RWPE2 (cell line): ENCODE results near the gene CDH6.

Source experiments
- ATAC-seq: fragments of 200-7000 bp; cut with Tn5 transposase; 3 replicates; pipeline ENCODE4 v1.9.1; 2021; ENCODE audit warnings: low read depth
- DNase-seq: peaks from one replicate; pipeline ENCODE4 v3.0.0-alpha.2; 2020; ENCODE audit warnings: low spot score
- H3K27ac ChIP-seq: fragments of 450-650 bp; 2 replicates; pipeline ENCODE4 v1.5.1; 2017; ENCODE audit warnings: mild to moderate bottlenecking; ENCODE audit not compliant: poor library complexity, severe bottlenecking
- H3K27me3 ChIP-seq: fragments of 250-450 bp; sonication (Bioruptor Pico); 2 replicates; pipeline ENCODE4 v1.5.1; 2021; ENCODE audit warnings: mild to moderate bottlenecking, moderate library complexity; ENCODE audit not compliant: insufficient read depth, poor library complexity, severe bottlenecking
- H3K36me3 ChIP-seq: fragments of 250-450 bp; sonication (Bioruptor Pico); 2 replicates; pipeline ENCODE4 v1.5.1; 2020; ENCODE audit warnings: low read depth, mild to moderate bottlenecking, moderate library complexity
- H3K4me1 ChIP-seq: fragments of 250-450 bp; sonication (Bioruptor Pico); 2 replicates; pipeline ENCODE4 v1.5.1; 2021; ENCODE audit warnings: mild to moderate bottlenecking, moderate library complexity; ENCODE audit not compliant: insufficient read depth, poor library complexity, severe bottlenecking
- H3K4me3 ChIP-seq: fragments of 250-450 bp; sonication (Bioruptor Pico); 2 replicates; pipeline ENCODE4 v1.5.1; 2021; ENCODE audit warnings: mild to moderate bottlenecking, moderate library complexity; ENCODE audit not compliant: severe bottlenecking
- H3K9me3 ChIP-seq: fragments of 250-450 bp; sonication (Bioruptor Pico); 2 replicates; pipeline ENCODE4 v1.5.1; 2021; ENCODE audit warnings: mild to moderate bottlenecking, moderate library complexity; ENCODE audit not compliant: severe bottlenecking
- CTCF ChIP-seq: fragments of 450-650 bp; IDR thresholded peaks from one replicate; pipeline ENCODE4 v1.5.1; 2017; ENCODE audit warnings: mild to moderate bottlenecking, moderate library complexity; ENCODE audit not compliant: poor library complexity, severe bottlenecking

The CDH6 gene

DNA sequence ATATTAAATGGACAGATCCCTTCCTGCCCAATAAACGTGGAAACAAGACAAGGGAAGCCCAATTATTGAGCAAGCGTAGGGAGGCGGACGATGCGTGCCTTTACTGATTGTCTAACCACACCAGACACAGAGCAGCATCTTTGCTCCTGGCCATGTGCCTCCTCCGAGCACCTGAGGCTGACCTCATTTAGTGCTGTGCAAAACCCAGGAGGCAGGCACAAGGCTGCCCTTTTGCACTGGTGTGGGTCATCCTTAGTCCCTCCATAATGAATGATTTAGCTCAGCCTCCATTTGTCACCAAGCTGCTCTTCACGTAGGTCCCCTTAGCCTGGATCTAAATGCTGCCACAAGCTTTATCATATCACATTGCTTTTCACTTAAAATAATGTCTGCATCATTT is 24.1 kb upstream of the CDH6 start:
- Histone ChIP-seq H3K36me3 (no peaks in the 10 kb centered on the region), H3K27me3 (peaks cover 4% of the 10 kb centered on the region), H3K9me3 (no peaks in the 10 kb centered on the region), H3K27ac (no peak overlapping the region), H3K4me3 (no peak overlapping the region), H3K4me1 (no peaks in the 10 kb centered on the region)
- DNase-seq (no peak), ATAC-seq (no peak)
- no peak for TF ChIP-seq CTCF

DNA sequence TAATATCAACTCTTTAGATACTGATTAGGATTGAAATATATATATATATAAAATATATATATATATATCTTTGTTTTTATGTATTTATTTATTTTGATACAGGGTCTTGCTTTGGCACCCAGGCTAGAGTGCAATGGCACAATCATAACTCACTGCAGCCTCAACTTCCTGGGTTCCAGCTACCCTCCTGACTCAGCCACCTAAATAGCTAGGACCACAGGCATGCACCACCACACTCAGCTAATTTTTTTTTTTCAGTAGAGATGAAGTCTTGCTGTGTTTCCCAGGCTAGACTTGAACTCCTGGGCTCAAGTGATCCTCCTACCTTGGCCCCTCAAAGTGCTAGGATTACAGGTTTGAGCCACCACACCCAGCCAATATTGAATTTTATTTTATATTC is 20.6 kb upstream of the CDH6 start:
- Histone ChIP-seq H3K4me1 (no peaks in the 10 kb centered on the region), H3K36me3 (no peaks in the 10 kb centered on the region), H3K9me3 (no peaks in the 10 kb centered on the region), H3K27ac (no peak overlapping the region), H3K27me3 (peaks cover 8% of the 10 kb centered on the region), H3K4me3 (no peak overlapping the region)
- TF ChIP-seq CTCF: no peak
- no peak for ATAC-seq
- DNase-seq: no peak

DNA sequence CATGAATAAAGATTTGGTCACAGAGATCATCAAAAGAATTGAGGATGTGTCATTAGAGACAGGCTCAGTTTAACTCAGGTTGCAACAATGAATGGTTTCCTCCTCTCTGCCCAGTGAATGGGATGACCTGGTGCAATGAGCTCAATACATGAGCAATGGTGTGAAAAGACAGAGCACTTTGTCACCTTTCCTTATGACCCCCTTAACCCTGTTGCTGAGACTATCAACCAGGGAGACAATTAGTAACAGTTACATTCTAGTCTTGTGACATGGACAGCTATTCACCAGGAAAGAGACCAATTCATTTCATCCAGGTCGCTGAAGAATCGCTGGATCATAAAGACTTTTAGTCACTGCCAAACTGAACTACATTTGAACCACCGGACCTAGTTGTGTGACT is 19.9 kb upstream of the CDH6 start:
- H3K4me1 ChIP-seq: no peaks in the 10 kb centered on the region
- peaks cover 8% of the 10 kb centered on the region for H3K27me3 ChIP-seq
- H3K36me3 ChIP-seq: no peaks in the 10 kb centered on the region
- no peaks in the 10 kb centered on the region for H3K9me3 ChIP-seq
- no peak for DNase-seq
- H3K4me3 ChIP-seq: no peak overlapping the region
- H3K27ac ChIP-seq: no peak overlapping the region
- ATAC-seq: no peak
- TF ChIP-seq CTCF: no peak

GRCh38 chr5:31181376-31181987 is 12.0 kb upstream of the CDH6 start:
- ATAC-seq (no peak), DNase-seq (no peak)
- H3K4me1 ChIP-seq: no peaks in the 10 kb centered on the region
- no peaks in the 10 kb centered on the region for H3K9me3 ChIP-seq
- TF ChIP-seq CTCF: no peak
- H3K27me3 ChIP-seq: peaks cover 34% of the 10 kb centered on the region
- H3K36me3 ChIP-seq: no peaks in the 10 kb centered on the region
- no peak overlapping the region for H3K27ac ChIP-seq
- no peak overlapping the region for H3K4me3 ChIP-seq

DNA sequence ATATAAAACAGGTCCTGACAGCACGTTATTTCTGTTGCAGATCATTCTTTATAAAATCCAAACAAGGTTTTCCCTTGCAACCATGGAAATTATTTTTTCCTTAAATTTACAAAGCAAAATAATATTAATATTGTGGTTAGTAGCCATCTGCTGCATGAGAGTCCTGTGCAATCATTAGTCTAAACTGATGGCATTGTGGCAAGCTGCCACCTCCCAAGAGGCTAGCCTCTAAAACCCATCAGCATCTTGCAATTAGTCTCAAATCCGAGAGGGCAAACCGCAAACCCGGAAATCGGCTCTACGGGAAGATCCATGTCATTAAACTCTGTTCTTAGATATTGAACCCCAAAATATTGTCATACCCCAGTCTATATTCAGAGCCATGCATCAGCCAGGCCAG is 11.3 kb upstream of the CDH6 start:
- ATAC-seq: no peak
- H3K27me3 ChIP-seq: peaks cover 37% of the 10 kb centered on the region
- TF ChIP-seq CTCF: no peak

More for the DNA sequence above, 11.3 kb upstream of the CDH6 start:
- DNase-seq: no peak
- no peak overlapping the region for H3K4me3 ChIP-seq
- H3K4me1 ChIP-seq: no peaks in the 10 kb centered on the region
- H3K27ac ChIP-seq: no peak overlapping the region
- H3K36me3 ChIP-seq: no peaks in the 10 kb centered on the region
- H3K9me3 ChIP-seq: no peaks in the 10 kb centered on the region
